Ascending aorta (tissue), 2 donors: Measurements from ENCODE around the gene SRPK2. TPM values are rescaled to one million over a fixed set of nuclear protein-coding genes. Genes with fewer than 3 reads are reported as not detected.

Experiments
- DNase-seq, 2 donors: peaks; one replicate each; pipeline ENCODE4 v3.0.0-alpha.2; 2019; ENCODE audit warnings: low spot score in 2 of 2
- H3K27ac ChIP-seq, 2 donors: fragments of 200-600 bp; sonication (generic); one replicate each; pipeline ENCODE4 v1.5.1; 2016 to 2017; ENCODE audit warnings: mild to moderate bottlenecking in 1 of 2
- H3K27me3 ChIP-seq: fragments of 200-600 bp; sonication (generic); one replicate; pipeline ENCODE4 v1.5.1; 2017
- H3K36me3 ChIP-seq, 2 donors: fragments of 200-600 bp; sonication (generic); one replicate each; pipeline ENCODE4 v1.5.1; 2016
- H3K4me1 ChIP-seq, 2 donors: fragments of 200-600 bp; sonication (generic); one replicate each; pipeline ENCODE4 v1.5.1; 2016 to 2017; ENCODE audit warnings: mild to moderate bottlenecking in 1 of 2
- H3K4me3 ChIP-seq, 2 donors: fragments of 200-600 bp; sonication (generic); one replicate each; pipeline ENCODE4 v1.5.1; 2016 to 2017; ENCODE audit warnings: mild to moderate bottlenecking in 1 of 2
- H3K9me3 ChIP-seq, 2 donors: fragments of 200-600 bp; sonication (generic); one replicate each; pipeline ENCODE4 v1.5.1; 2016
- intact Hi-C: fragments of 100-400 bp; cut with DNase I; formaldehyde crosslinking; loops from one replicate; pipeline ENCODE4 v1.15.1; 2023
- total RNA-seq: library from RNA; depleted of rRNA; stranded (reverse); fragments of >200 nt; gene quantifications from one replicate; pipeline ENCODE4 v1.1.0, GENCODE V29; 2016
- TF ChIP-seq, protein P1 (sequence below), 3 experiments: fragments of 200-600 bp in 2 of 3; fragments of 450-650 bp in 1 of 3; sonication (generic) in 2 of 3; IDR thresholded peaks; one replicate each; pipeline ENCODE4 v1.5.1; 2016 to 2019; ENCODE audit warnings: antibody characterized with exemption in 3 of 3, mild to moderate bottlenecking in 1 of 3, moderate library complexity in 1 of 3

The SRPK2 gene
- total RNA-seq, 1 donor from 2014 or later: 26.2 TPM

DNA sequence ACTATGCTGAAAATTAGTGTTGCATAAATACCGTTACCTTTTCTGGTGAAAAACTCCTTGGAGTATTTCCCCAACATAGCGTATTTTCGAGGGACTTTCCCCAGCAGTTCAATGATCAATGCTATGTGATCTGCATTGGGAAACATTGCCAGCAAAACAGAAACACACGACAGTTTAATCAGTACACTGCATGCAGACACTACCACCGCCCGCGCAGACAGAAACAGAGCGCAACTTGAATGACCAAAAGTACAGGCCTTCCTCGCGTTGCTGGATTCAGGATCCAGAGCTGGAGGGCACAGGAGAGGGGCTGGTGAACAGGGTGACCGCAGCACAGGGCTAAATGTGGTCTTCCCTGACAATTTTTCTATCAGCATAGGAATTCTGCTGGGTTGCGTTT lies 263.0 kb downstream of the SRPK2 start:
- Histone ChIP-seq H3K27ac (no peak overlapping the region), H3K36me3 (peaks cover 14 to 16% of the 10 kb centered on the region in 2 donors), H3K27me3 (no peaks in the 10 kb centered on the region), H3K9me3 (no peaks in the 10 kb centered on the region), H3K4me1 (no peaks in the 10 kb centered on the region), H3K4me3 (no peak overlapping the region)
- DNase-seq: no peak
- intact Hi-C loops: no loop called here
- TF ChIP-seq, protein P1, sequence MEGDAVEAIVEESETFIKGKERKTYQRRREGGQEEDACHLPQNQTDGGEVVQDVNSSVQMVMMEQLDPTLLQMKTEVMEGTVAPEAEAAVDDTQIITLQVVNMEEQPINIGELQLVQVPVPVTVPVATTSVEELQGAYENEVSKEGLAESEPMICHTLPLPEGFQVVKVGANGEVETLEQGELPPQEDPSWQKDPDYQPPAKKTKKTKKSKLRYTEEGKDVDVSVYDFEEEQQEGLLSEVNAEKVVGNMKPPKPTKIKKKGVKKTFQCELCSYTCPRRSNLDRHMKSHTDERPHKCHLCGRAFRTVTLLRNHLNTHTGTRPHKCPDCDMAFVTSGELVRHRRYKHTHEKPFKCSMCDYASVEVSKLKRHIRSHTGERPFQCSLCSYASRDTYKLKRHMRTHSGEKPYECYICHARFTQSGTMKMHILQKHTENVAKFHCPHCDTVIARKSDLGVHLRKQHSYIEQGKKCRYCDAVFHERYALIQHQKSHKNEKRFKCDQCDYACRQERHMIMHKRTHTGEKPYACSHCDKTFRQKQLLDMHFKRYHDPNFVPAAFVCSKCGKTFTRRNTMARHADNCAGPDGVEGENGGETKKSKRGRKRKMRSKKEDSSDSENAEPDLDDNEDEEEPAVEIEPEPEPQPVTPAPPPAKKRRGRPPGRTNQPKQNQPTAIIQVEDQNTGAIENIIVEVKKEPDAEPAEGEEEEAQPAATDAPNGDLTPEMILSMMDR (IDR thresholded peaks at IDR 0.05): no peak

DNA sequence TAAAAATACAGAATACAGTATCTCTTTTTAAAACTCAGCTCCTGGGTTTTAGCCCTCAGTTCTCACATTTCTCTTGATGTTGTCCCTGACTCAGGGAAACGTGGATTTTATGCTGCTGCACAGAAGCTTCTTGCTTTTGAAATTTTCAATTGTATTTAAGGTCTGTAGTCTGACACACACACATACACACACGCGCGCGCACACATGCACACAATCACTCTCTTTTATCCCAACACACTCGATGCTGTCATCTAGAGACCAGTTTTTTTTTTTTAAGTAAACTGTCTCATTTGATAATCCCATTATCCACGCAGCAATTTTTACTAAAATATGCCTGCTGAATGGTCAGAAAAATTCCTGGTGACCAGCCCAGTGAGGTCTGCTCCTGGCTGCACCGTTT lies 266.1 kb downstream of the SRPK2 start:
- no peaks in the 10 kb centered on the region for H3K4me1 ChIP-seq
- no peak overlapping the region for H3K4me3 ChIP-seq
- no peak for DNase-seq
- peaks cover 14 to 16% of the 10 kb centered on the region in 2 donors for H3K36me3 ChIP-seq
- no peaks in the 10 kb centered on the region for H3K9me3 ChIP-seq
- TF ChIP-seq, protein P1 (IDR thresholded peaks at IDR 0.05): no peak
- no peaks in the 10 kb centered on the region for H3K27me3 ChIP-seq
- intact Hi-C loops: no loop called here
- no peak overlapping the region for H3K27ac ChIP-seq

DNA sequence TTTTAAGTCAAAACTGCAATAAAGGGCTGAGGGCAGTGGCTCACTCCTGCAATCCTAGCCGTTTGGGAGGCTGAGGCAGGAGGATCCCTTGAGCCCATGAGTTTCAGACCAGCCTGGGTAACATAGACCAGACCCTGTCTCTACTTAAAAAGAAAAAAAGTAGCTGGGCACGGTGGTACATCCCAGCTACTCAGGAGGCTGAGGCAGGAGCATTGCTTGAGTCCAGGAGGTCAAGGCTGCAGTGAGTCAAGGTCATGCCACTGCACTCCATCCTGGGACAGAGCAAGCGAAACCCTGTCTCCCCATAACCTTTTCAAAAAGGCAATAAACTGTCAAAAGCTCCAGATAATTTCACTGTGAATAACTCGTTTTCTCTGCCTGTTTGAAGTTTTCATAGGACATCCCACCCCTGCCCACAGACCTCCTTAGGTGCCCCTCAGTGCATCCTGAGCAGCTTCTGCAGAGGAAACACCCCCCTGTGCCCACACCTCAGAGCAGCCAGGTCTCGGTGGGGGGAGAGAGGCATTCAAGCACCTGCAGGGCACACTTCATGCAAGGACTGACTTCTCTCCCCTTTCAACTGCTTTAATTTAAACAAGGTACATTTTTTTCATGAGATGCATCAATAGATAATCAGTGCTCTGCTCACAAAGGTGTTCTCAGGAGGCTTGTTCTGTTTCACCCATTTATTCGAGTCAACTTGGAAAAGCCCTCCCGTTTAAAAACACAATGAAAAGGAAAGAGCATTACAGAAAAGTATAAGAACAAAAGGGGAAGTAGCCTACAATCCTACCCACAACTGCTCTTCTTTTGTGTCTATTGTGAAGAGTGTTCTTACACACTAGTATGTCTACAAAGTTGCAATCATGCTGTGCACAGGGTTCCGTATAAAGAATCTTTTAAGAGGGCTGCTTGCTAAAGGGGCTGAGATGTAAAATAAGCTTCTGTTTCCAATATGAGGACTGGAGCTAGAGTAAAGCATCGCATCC lies 269.8 kb downstream of the SRPK2 start:
- no peaks in the 10 kb centered on the region for H3K9me3 ChIP-seq
- peaks cover 7 to 27% of the 10 kb centered on the region in 2 donors for H3K36me3 ChIP-seq
- no peak overlapping the region for H3K4me3 ChIP-seq
- H3K4me1 ChIP-seq: no peaks in the 10 kb centered on the region
- H3K27me3 ChIP-seq: no peaks in the 10 kb centered on the region
- intact Hi-C loops: no loop called here
- no peak overlapping the region for H3K27ac ChIP-seq
- no peak for DNase-seq
- TF ChIP-seq, protein P1 (IDR thresholded peaks at IDR 0.05): no peak

DNA sequence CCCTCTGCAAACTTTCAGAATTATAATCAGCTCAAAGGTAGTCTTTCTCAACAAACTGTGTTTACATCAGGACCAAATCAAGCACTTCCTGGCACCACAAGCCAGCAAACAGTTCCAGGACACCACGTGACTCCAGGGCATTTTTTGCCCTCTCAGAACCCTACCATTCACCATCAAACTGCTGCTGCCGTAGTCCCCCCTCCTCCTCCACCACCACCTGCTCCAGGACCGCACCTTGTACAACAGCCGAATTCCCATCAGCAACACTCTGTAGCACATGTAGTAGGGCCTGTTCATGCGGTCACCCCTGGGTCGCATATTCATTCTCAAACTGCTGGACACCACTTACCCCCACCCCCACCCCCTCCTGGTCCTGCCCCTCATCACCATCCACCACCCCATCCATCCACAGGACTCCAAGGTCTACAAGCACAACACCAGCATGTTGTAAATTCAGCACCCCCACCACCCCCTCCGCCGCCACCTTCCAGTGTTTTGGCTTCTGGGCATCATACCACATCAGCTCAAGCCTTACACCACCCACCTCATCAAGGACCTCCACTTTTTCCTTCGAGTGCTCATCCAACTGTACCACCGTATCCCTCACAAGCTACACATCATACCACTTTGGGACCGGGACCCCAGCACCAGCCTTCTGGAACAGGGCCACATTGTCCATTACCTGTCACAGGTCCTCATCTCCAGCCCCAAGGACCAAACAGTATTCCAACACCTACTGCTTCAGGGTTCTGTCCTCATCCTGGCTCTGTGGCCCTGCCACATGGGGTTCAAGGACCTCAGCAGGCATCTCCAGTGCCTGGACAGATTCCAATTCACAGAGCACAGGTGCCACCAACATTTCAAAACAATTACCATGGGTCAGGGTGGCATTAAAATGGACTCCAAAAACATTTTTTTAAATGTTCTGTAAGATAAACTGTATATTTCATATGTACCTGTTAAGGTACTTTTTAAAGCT lies 276.0 kb downstream of the SRPK2 start:
- DNase-seq: no peak
- Histone ChIP-seq H3K27me3 (no peaks in the 10 kb centered on the region), H3K9me3 (no peaks in the 10 kb centered on the region), H3K36me3 (peaks cover 52 to 79% of the 10 kb centered on the region in 2 donors), H3K4me3 (no peak overlapping the region), H3K4me1 (no peaks in the 10 kb centered on the region), H3K27ac (peak overlapping the region; percentile 3 to 45)
- TF ChIP-seq, protein P1 (IDR thresholded peaks at IDR 0.05): no peak
- intact Hi-C loops: no loop called here

DNA sequence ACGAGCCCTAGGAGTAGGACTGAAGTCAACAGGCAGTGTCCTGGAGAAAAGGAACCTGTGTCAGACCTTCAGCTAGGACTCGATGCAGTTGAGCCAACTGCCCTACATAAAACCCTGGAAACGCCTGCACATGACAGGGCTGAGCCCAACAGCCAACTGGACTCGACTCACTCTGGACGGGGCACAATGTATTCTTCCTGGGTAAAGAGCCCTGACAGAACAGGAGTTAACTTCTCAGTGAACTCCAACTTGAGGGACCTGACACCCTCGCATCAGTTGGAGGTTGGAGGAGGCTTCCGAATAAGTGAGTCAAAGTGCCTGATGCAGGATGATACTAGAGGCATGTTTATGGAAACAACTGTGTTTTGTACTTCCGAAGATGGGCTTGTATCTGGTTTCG lies 281.3 kb downstream of the SRPK2 start:
- intact Hi-C loops: loop anchor here (5.0 kb wide), 1 partner anchor 125 kb away; no protein-coding TSS in a partner anchor
- H3K36me3 ChIP-seq: peaks cover 68 to 82% of the 10 kb centered on the region in 2 donors

More for the DNA sequence above, 281.3 kb downstream of the SRPK2 start:
- H3K27me3 ChIP-seq: no peaks in the 10 kb centered on the region
- TF ChIP-seq, protein P1 (IDR thresholded peaks at IDR 0.05): no peak
- no peak for DNase-seq
- H3K27ac ChIP-seq: no peak overlapping the region
- H3K4me3 ChIP-seq: no peak overlapping the region
- peaks cover 0 to 12% of the 10 kb centered on the region in 2 donors for H3K4me1 ChIP-seq
- no peaks in the 10 kb centered on the region for H3K9me3 ChIP-seq
